Measurements from ENCODE around the gene SCRN1.
"Not testable (repeated sequence)": the region's sequence is repeated elsewhere in the genome, so short reads cannot be mapped to it uniquely, and the experiment has no call there.

The SCRN1 gene

GRCh38 chr7:29962035-29962434 lies 27.6 kb downstream of the SCRN1 start:
- Histone ChIP-seq H3K4me2 (ENCODE audit: insufficient read depth, low read length, poor library complexity, severe bottlenecking) (no peak overlapping the region), H3K4me1 (ENCODE audit: control insufficient read depth in 2 of 2, insufficient read depth in 1 of 2, low read depth in 1 of 2, low read length in 2 of 2) (peaks cover 0 to 4% of the 10 kb centered on the region in 2 donors), H3K9me3 (replicated peaks in 1 of 2; ENCODE audit: control insufficient read depth in 2 of 2, insufficient read depth in 1 of 2, low read depth in 1 of 2, low read length in 2 of 2) (peaks cover 2 to 17% of the 10 kb centered on the region in 2 donors), H2BK15ac (ENCODE audit: low read length) (no peak overlapping the region), H3K9ac (ENCODE audit: low read depth, low read length, poor library complexity) (no peak overlapping the region), H3K79me1 (ENCODE audit: low read depth, low read length) (peaks cover 4% of the 10 kb centered on the region), H2BK12ac (ENCODE audit: low read length) (no peak overlapping the region), H4K91ac (ENCODE audit: low read depth, low read length, poor library complexity) (no peak overlapping the region), H3K23ac (ENCODE audit: low read depth, low read length, poor library complexity) (no peak overlapping the region), H3K4ac (ENCODE audit: low read length) (no peak overlapping the region), H2BK5ac (ENCODE audit: low read length) (no peak overlapping the region), H3K18ac (ENCODE audit: low read length) (no peak overlapping the region), H3K27me3 (ENCODE audit: control insufficient read depth in 3 of 3, insufficient read depth in 3 of 3, low read depth in 1 of 3, low read length in 3 of 3) (no peaks in the 10 kb centered on the region), H4K8ac (ENCODE audit: low read depth, low read length) (no peak overlapping the region), H3K14ac (ENCODE audit: low read length) (no peak overlapping the region), H3K36me3 (replicated peaks in 1 of 2; ENCODE audit: control insufficient read depth in 2 of 2, insufficient read depth in 2 of 2, low read length in 2 of 2) (peaks cover 5 to 68% of the 10 kb centered on the region in 2 donors), H2AK5ac (ENCODE audit: low read depth, low read length) (no peak overlapping the region), H2AFZ (ENCODE audit: low read length) (no peak overlapping the region), H3K27ac (replicated peaks; ENCODE audit: low read length) (no peak overlapping the region), H3K4me3 (ENCODE audit: low read length in 2 of 2) (no peak overlapping the region), H2BK120ac (ENCODE audit: low read depth, low read length) (no peak overlapping the region)
- no peak for DNase-seq (ENCODE audit: low spot score)
- WGBS, 2 donors (ENCODE audit: extremely low coverage in 2 of 2, insufficient read length in 2 of 2, insufficient replicate concordance in 1 of 2), result no CpG with 5 or more reads among the region's 1 CpG

- not testable (repeated sequence) for H2BK12ac ChIP-seq (ENCODE audit: low read length); H2BK120ac ChIP-seq (ENCODE audit: low read depth, low read length); H3K18ac ChIP-seq (ENCODE audit: low read length); H4K91ac ChIP-seq (ENCODE audit: low read depth, low read length, poor library complexity); H3K23ac ChIP-seq (ENCODE audit: low read depth, low read length, poor library complexity); H4K8ac ChIP-seq (ENCODE audit: low read depth, low read length); H3K4me3 ChIP-seq (ENCODE audit: low read length in 2 of 2); H3K4me1 ChIP-seq (ENCODE audit: control insufficient read depth in 2 of 2, insufficient read depth in 1 of 2, low read depth in 1 of 2, low read length in 2 of 2); H2AK5ac ChIP-seq (ENCODE audit: low read depth, low read length); H3K9ac ChIP-seq (ENCODE audit: low read depth, low read length, poor library complexity); H3K79me1 ChIP-seq (ENCODE audit: low read depth, low read length); H2BK15ac ChIP-seq (ENCODE audit: low read length); H3K4me2 ChIP-seq (ENCODE audit: insufficient read depth, low read length, poor library complexity, severe bottlenecking); DNase-seq (ENCODE audit: low spot score); H3K4ac ChIP-seq (ENCODE audit: low read length); H3K14ac ChIP-seq (ENCODE audit: low read length); H3K27ac ChIP-seq (replicated peaks; ENCODE audit: low read length); H2BK5ac ChIP-seq (ENCODE audit: low read length); H2AFZ ChIP-seq (ENCODE audit: low read length); H3K27me3 ChIP-seq (ENCODE audit: control insufficient read depth in 3 of 3, insufficient read depth in 3 of 3, low read depth in 1 of 3, low read length in 3 of 3)
- Histone ChIP-seq H3K36me3 (replicated peaks in 1 of 2; ENCODE audit: control insufficient read depth in 2 of 2, insufficient read depth in 2 of 2, low read length in 2 of 2) (peaks cover 5 to 65% of the 10 kb centered on the region in 2 donors), H3K9me3 (replicated peaks in 1 of 2; ENCODE audit: control insufficient read depth in 2 of 2, insufficient read depth in 1 of 2, low read depth in 1 of 2, low read length in 2 of 2) (peaks cover 2 to 17% of the 10 kb centered on the region in 2 donors)
- no CpG with 5 or more reads among the region's 19 CpGs for WGBS, 2 donors (ENCODE audit: extremely low coverage in 2 of 2, insufficient read length in 2 of 2, insufficient replicate concordance in 1 of 2)
Observed at GRCh38 chr7:29961611-29962010, 28.0 kb downstream of the SCRN1 start.

GRCh38 chr7:29958667-29959358 lies 30.8 kb downstream of the SCRN1 start:
- Histone ChIP-seq H2BK15ac (ENCODE audit: low read length) (no peak overlapping the region), H3K4me3 (ENCODE audit: low read length in 2 of 2) (no peak overlapping the region), H2BK12ac (ENCODE audit: low read length) (no peak overlapping the region), H3K36me3 (replicated peaks in 1 of 2; ENCODE audit: control insufficient read depth in 2 of 2, insufficient read depth in 2 of 2, low read length in 2 of 2) (peaks cover 3 to 60% of the 10 kb centered on the region in 2 donors), H3K18ac (ENCODE audit: low read length) (no peak overlapping the region), H4K8ac (ENCODE audit: low read depth, low read length) (no peak overlapping the region), H2BK5ac (ENCODE audit: low read length) (no peak overlapping the region), H3K27ac (replicated peaks; ENCODE audit: low read length) (no peak overlapping the region), H3K79me1 (ENCODE audit: low read depth, low read length) (peaks cover 6% of the 10 kb centered on the region), H2AK5ac (ENCODE audit: low read depth, low read length) (no peak overlapping the region), H3K27me3 (ENCODE audit: control insufficient read depth in 3 of 3, insufficient read depth in 3 of 3, low read depth in 1 of 3, low read length in 3 of 3) (no peaks in the 10 kb centered on the region), H3K23ac (ENCODE audit: low read depth, low read length, poor library complexity) (no peak overlapping the region), H2AFZ (ENCODE audit: low read length) (no peak overlapping the region), H3K4me2 (ENCODE audit: insufficient read depth, low read length, poor library complexity, severe bottlenecking) (no peak overlapping the region), H3K4ac (ENCODE audit: low read length) (no peak overlapping the region), H3K14ac (ENCODE audit: low read length) (no peak overlapping the region), H3K4me1 (ENCODE audit: control insufficient read depth in 2 of 2, insufficient read depth in 1 of 2, low read depth in 1 of 2, low read length in 2 of 2) (peaks cover 4% of the 10 kb centered on the region in 2 donors), H2BK120ac (ENCODE audit: low read depth, low read length) (no peak overlapping the region), H3K9me3 (replicated peaks in 1 of 2; ENCODE audit: control insufficient read depth in 2 of 2, insufficient read depth in 1 of 2, low read depth in 1 of 2, low read length in 2 of 2) (peaks cover 2 to 17% of the 10 kb centered on the region in 2 donors), H3K9ac (ENCODE audit: low read depth, low read length, poor library complexity) (no peak overlapping the region), H4K91ac (ENCODE audit: low read depth, low read length, poor library complexity) (no peak overlapping the region)
- WGBS, 2 donors (ENCODE audit: extremely low coverage in 2 of 2, insufficient read length in 2 of 2, insufficient replicate concordance in 1 of 2), result no CpG with 5 or more reads among the region's 8 CpGs
- DNase-seq (ENCODE audit: low spot score), result no peak

- Histone ChIP-seq H3K36me3 (replicated peaks in 1 of 2; ENCODE audit: control insufficient read depth in 2 of 2, insufficient read depth in 2 of 2, low read length in 2 of 2) (peaks cover 5 to 61% of the 10 kb centered on the region in 2 donors), H2BK12ac (ENCODE audit: low read length) (no peak overlapping the region), H3K4ac (ENCODE audit: low read length) (no peak overlapping the region)
Observed at GRCh38 chr7:29957521-29958310, 31.9 kb downstream of the SCRN1 start.

More at GRCh38 chr7:29957521-29958310, 31.9 kb downstream of the SCRN1 start:
- peaks cover 6% of the 10 kb centered on the region for H3K79me1 ChIP-seq (ENCODE audit: low read depth, low read length)
- no peak overlapping the region for H3K4me2 ChIP-seq (ENCODE audit: insufficient read depth, low read length, poor library complexity, severe bottlenecking)
- H3K23ac ChIP-seq (ENCODE audit: low read depth, low read length, poor library complexity), result no peak overlapping the region
- no peak overlapping the region for H2BK5ac ChIP-seq (ENCODE audit: low read length)
- H3K27ac ChIP-seq (replicated peaks; ENCODE audit: low read length), result no peak overlapping the region
- H3K14ac ChIP-seq (ENCODE audit: low read length), result no peak overlapping the region
- no peak overlapping the region for H3K4me3 ChIP-seq (ENCODE audit: low read length in 2 of 2)
- H3K27me3 ChIP-seq (ENCODE audit: control insufficient read depth in 3 of 3, insufficient read depth in 3 of 3, low read depth in 1 of 3, low read length in 3 of 3), result no peaks in the 10 kb centered on the region
- H3K9ac ChIP-seq (ENCODE audit: low read depth, low read length, poor library complexity), result no peak overlapping the region
- DNase-seq (ENCODE audit: low spot score), result no peak
- peak overlapping the region; percentile 27 for H3K18ac ChIP-seq (ENCODE audit: low read length)
- peaks cover 2 to 12% of the 10 kb centered on the region in 2 donors for H3K9me3 ChIP-seq (replicated peaks in 1 of 2; ENCODE audit: control insufficient read depth in 2 of 2, insufficient read depth in 1 of 2, low read depth in 1 of 2, low read length in 2 of 2)
- H4K8ac ChIP-seq (ENCODE audit: low read depth, low read length), result no peak overlapping the region
- H3K4me1 ChIP-seq (ENCODE audit: control insufficient read depth in 2 of 2, insufficient read depth in 1 of 2, low read depth in 1 of 2, low read length in 2 of 2), result peaks cover 4% of the 10 kb centered on the region in 2 donors
- H2AK5ac ChIP-seq (ENCODE audit: low read depth, low read length), result no peak overlapping the region
- no peak overlapping the region for H4K91ac ChIP-seq (ENCODE audit: low read depth, low read length, poor library complexity)
- H2BK120ac ChIP-seq (ENCODE audit: low read depth, low read length), result no peak overlapping the region
- no peak overlapping the region for H2AFZ ChIP-seq (ENCODE audit: low read length)
- H2BK15ac ChIP-seq (ENCODE audit: low read length), result no peak overlapping the region
- WGBS, 2 donors (ENCODE audit: extremely low coverage in 2 of 2, insufficient read length in 2 of 2, insufficient replicate concordance in 1 of 2), result no CpG with 5 or more reads among the region's 9 CpGs

All from neuronal stem cell (in vitro differentiated cells).